HEK293 (cell line): Measurements from ENCODE around the gene TUBE1.
A peak's percentile ranks its signal among the peaks of the same experiment; 100 is the strongest.

ENCODE experiments used
- BCL11B ChIP-seq: fragments of 450-650 bp; formaldehyde crosslinking; IDR thresholded peaks from 2 replicates; pipeline ENCODE4 v1.5.1; 2016; ENCODE audit warnings: low read depth, missing biosample characterization, missing genetic modification characterization
- EGR2 ChIP-seq: fragments of 450-650 bp; formaldehyde crosslinking; IDR thresholded peaks from 2 replicates; pipeline ENCODE4 v1.5.1; 2016; ENCODE audit warnings: low read depth, missing biosample characterization, missing genetic modification characterization
- ELK4 ChIP-seq: IDR thresholded peaks from 2 replicates; pipeline ENCODE4 v1.6.1; 2011; ENCODE audit warnings: mild to moderate bottlenecking, low read depth, low read length, borderline replicate concordance
- GLIS1 ChIP-seq: fragments of 450-650 bp; formaldehyde crosslinking; IDR thresholded peaks from 2 replicates; pipeline ENCODE4 v1.5.1; 2016; ENCODE audit warnings: missing biosample characterization, missing genetic modification characterization
- IKZF3 ChIP-seq: fragments of 450-650 bp; IDR thresholded peaks from 2 replicates; pipeline ENCODE4 v1.5.0; 2018; ENCODE audit warnings: missing biosample characterization, mild to moderate bottlenecking, missing genetic modification characterization, moderate library complexity
- KLF9 ChIP-seq: fragments of 450-650 bp; formaldehyde crosslinking; IDR thresholded peaks from 2 replicates; pipeline ENCODE4 v1.5.1; 2016; ENCODE audit warnings: missing biosample characterization, missing genetic modification characterization, low read depth
- OSR2 ChIP-seq: fragments of 450-650 bp; formaldehyde crosslinking; IDR thresholded peaks from 2 replicates; pipeline ENCODE4 v1.5.1; 2016; ENCODE audit warnings: missing biosample characterization, missing genetic modification characterization
- SCRT2 ChIP-seq: fragments of 450-650 bp; formaldehyde crosslinking; IDR thresholded peaks from 2 replicates; pipeline ENCODE4 v1.5.1; 2016; ENCODE audit warnings: missing biosample characterization, missing genetic modification characterization
- YY2 ChIP-seq: fragments of 450-650 bp; formaldehyde crosslinking; IDR thresholded peaks from 2 replicates; pipeline ENCODE4 v1.5.1; 2016; ENCODE audit warnings: missing biosample characterization, missing genetic modification characterization
- ZBTB1 ChIP-seq: fragments of 450-650 bp; formaldehyde crosslinking; IDR thresholded peaks from 2 replicates; pipeline ENCODE4 v1.5.1; 2016; ENCODE audit warnings: missing biosample characterization, missing genetic modification characterization
- ZBTB20 ChIP-seq: fragments of 450-650 bp; formaldehyde crosslinking; IDR thresholded peaks from 2 replicates; pipeline ENCODE4 v1.5.1; 2016; ENCODE audit warnings: missing biosample characterization, missing genetic modification characterization
- ZBTB44 ChIP-seq: fragments of 450-650 bp; IDR thresholded peaks from 2 replicates; pipeline ENCODE4 v1.5.1; 2018; ENCODE audit warnings: missing biosample characterization, mild to moderate bottlenecking, missing genetic modification characterization
- ZBTB48 ChIP-seq: fragments of 450-650 bp; formaldehyde crosslinking; IDR thresholded peaks from 2 replicates; pipeline ENCODE4 v1.5.1; 2016; ENCODE audit warnings: missing biosample characterization, missing genetic modification characterization
- ZBTB7A ChIP-seq: fragments of 450-650 bp; formaldehyde crosslinking; IDR thresholded peaks from 2 replicates; pipeline ENCODE4 v1.5.1; 2016; ENCODE audit warnings: low read depth, missing biosample characterization, missing genetic modification characterization
- ZNF146 ChIP-seq: fragments of 450-650 bp; formaldehyde crosslinking; IDR thresholded peaks from 2 replicates; pipeline ENCODE4 v1.5.1; 2016; ENCODE audit warnings: missing biosample characterization, missing genetic modification characterization
- ZNF157 ChIP-seq: fragments of 450-650 bp; formaldehyde crosslinking; IDR thresholded peaks from 2 replicates; pipeline ENCODE4 v1.5.1; 2016; ENCODE audit warnings: missing biosample characterization, missing genetic modification characterization
- ZNF16 ChIP-seq: fragments of 450-650 bp; formaldehyde crosslinking; IDR thresholded peaks from 2 replicates; pipeline ENCODE4 v1.5.1; 2016; ENCODE audit warnings: low read depth, missing biosample characterization, missing genetic modification characterization
- ZNF175 ChIP-seq: fragments of 450-650 bp; formaldehyde crosslinking; IDR thresholded peaks from 2 replicates; pipeline ENCODE4 v1.5.1; 2016; ENCODE audit warnings: missing biosample characterization, missing genetic modification characterization
- ZNF211 ChIP-seq: fragments of 450-650 bp; formaldehyde crosslinking; IDR thresholded peaks from 2 replicates; pipeline ENCODE4 v1.5.1; 2016; ENCODE audit warnings: low read depth, missing biosample characterization, missing genetic modification characterization
- ZNF23 ChIP-seq: fragments of 450-650 bp; formaldehyde crosslinking; IDR thresholded peaks from 2 replicates; pipeline ENCODE4 v1.5.1; 2016; ENCODE audit warnings: missing biosample characterization, missing genetic modification characterization, borderline replicate concordance
- ZNF248 ChIP-seq: fragments of 450-650 bp; formaldehyde crosslinking; IDR thresholded peaks from 2 replicates; pipeline ENCODE4 v1.5.1; 2017; ENCODE audit warnings: missing biosample characterization, missing genetic modification characterization
- ZNF514 ChIP-seq: fragments of 450-650 bp; formaldehyde crosslinking; IDR thresholded peaks from 2 replicates; pipeline ENCODE4 v1.5.1; 2016; ENCODE audit warnings: missing biosample characterization, missing genetic modification characterization
- ZNF521 ChIP-seq: fragments of 450-650 bp; formaldehyde crosslinking; IDR thresholded peaks from 2 replicates; pipeline ENCODE4 v1.5.1; 2017; ENCODE audit warnings: missing biosample characterization, mild to moderate bottlenecking, missing genetic modification characterization
- ZNF544 ChIP-seq: fragments of 450-650 bp; formaldehyde crosslinking; IDR thresholded peaks from 2 replicates; pipeline ENCODE4 v1.5.0; 2017; ENCODE audit warnings: missing biosample characterization, missing genetic modification characterization
- ZNF548 ChIP-seq: fragments of 450-650 bp; formaldehyde crosslinking; IDR thresholded peaks from 2 replicates; pipeline ENCODE4 v1.5.1; 2016; ENCODE audit warnings: missing biosample characterization, missing genetic modification characterization
- ZNF610 ChIP-seq: fragments of 450-650 bp; formaldehyde crosslinking; IDR thresholded peaks from 2 replicates; pipeline ENCODE4 v1.5.1; 2016; ENCODE audit warnings: missing biosample characterization, missing genetic modification characterization, borderline replicate concordance
- ZNF621 ChIP-seq: fragments of 450-650 bp; formaldehyde crosslinking; IDR thresholded peaks from 2 replicates; pipeline ENCODE4 v1.5.1; 2017; ENCODE audit warnings: missing biosample characterization, missing genetic modification characterization
- ZNF677 ChIP-seq: fragments of 450-650 bp; IDR thresholded peaks from 2 replicates; pipeline ENCODE4 v1.5.0; 2018; ENCODE audit warnings: missing biosample characterization, mild to moderate bottlenecking, missing genetic modification characterization, moderate library complexity
- ZNF704 ChIP-seq: fragments of 450-650 bp; formaldehyde crosslinking; IDR thresholded peaks from 2 replicates; pipeline ENCODE4 v1.5.1; 2016; ENCODE audit warnings: missing biosample characterization, missing genetic modification characterization
- ZNF707 ChIP-seq: fragments of 450-650 bp; formaldehyde crosslinking; IDR thresholded peaks from 2 replicates; pipeline ENCODE4 v1.5.1; 2016; ENCODE audit warnings: missing biosample characterization, missing genetic modification characterization
- ZNF777 ChIP-seq: fragments of 450-650 bp; formaldehyde crosslinking; IDR thresholded peaks from 2 replicates; pipeline ENCODE4 v1.5.1; 2017; ENCODE audit warnings: missing biosample characterization, missing genetic modification characterization, borderline replicate concordance
- ZNF830 ChIP-seq: fragments of 450-650 bp; IDR thresholded peaks from 2 replicates; pipeline ENCODE4 v1.5.0; 2018; ENCODE audit warnings: missing biosample characterization, missing genetic modification characterization, low read depth, mild to moderate bottlenecking, moderate library complexity
- TF ChIP-seq, protein P1 (sequence below): fragments of 450-650 bp; formaldehyde crosslinking; conservative IDR thresholded peaks from 2 replicates; pipeline ENCODE4 v1.5.1; 2016; ENCODE audit warnings: low read depth, missing biosample characterization, missing genetic modification characterization

Gene TUBE1

DNA sequence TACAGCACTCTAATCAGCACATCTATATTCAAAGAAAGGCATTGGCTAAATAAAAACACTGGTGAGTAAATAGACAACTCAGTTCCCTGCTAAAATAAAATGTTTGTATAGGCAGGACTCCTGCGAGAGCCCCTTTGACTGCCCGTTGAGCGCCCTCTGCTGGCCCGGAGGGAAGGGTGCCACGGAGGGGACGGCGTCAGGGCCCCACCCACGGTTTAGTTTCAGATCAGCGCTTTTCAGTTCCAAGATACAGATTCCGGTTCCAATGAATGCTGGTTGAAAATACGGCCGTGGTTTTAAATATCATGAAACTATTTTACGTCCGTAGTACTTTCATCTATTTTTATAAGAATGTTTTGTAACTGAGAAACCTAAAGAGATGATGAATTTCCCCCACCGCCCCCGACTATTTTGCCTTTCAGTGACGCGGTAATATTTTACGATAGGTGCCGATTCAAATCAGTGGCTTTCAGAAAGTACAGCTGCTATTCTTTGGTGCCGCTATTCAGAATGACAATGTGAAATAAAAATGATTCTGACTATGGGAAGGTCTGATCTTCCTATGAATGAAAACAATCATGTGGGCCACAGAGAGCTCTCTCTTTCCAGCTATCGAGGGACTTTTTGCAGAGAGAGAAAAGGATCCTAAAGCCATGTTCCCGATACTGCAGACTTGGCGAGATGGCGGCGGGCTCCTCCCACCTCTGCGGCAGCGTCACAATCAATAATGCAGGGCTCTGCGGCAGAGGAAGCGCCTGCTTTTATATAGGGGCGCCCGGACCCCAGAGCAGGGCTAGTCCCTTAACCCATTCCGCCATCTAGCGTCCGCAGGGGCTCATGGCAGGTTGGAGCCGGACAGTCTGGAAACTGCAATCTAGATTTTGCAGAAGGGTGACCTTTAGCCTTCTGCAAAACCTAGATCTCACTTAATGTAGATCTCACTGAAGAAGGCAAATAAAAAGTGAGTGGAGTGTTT, 44.0 kb downstream of the TUBE1 start (continued):
- no peak for TF ChIP-seq ELK4
- no peak for TF ChIP-seq ZNF16 (tag by site-specific recombination)
- no peak for TF ChIP-seq ZNF544 (tag by site-specific recombination)
- no peak for TF ChIP-seq ZNF157
- TF ChIP-seq ZNF146 = no peak
- TF ChIP-seq ZBTB20 = peak; percentile 98
- TF ChIP-seq ZBTB48 (tag by site-specific recombination) = peak; percentile 66; the same call in 1 of the 2 replicates
- TF ChIP-seq, protein P1, sequence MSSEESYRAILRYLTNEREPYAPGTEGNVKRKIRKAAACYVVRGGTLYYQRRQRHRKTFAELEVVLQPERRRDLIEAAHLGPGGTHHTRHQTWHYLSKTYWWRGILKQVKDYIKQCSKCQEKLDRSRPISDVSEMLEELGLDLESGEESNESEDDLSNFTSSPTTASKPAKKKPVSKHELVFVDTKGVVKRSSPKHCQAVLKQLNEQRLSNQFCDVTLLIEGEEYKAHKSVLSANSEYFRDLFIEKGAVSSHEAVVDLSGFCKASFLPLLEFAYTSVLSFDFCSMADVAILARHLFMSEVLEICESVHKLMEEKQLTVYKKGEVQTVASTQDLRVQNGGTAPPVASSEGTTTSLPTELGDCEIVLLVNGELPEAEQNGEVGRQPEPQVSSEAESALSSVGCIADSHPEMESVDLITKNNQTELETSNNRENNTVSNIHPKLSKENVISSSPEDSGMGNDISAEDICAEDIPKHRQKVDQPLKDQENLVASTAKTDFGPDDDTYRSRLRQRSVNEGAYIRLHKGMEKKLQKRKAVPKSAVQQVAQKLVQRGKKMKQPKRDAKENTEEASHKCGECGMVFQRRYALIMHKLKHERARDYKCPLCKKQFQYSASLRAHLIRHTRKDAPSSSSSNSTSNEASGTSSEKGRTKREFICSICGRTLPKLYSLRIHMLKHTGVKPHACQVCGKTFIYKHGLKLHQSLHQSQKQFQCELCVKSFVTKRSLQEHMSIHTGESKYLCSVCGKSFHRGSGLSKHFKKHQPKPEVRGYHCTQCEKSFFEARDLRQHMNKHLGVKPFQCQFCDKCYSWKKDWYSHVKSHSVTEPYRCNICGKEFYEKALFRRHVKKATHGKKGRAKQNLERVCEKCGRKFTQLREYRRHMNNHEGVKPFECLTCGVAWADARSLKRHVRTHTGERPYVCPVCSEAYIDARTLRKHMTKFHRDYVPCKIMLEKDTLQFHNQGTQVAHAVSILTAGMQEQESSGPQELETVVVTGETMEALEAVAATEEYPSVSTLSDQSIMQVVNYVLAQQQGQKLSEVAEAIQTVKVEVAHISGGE = no peak
- no peak for TF ChIP-seq ZNF677 (tag by site-specific recombination)
- TF ChIP-seq OSR2 (tag by site-specific recombination) = no peak
- no peak for TF ChIP-seq ZNF248 (tag by site-specific recombination)
- TF ChIP-seq SCRT2 = no peak
- no peak for TF ChIP-seq ZNF548 (tag by site-specific recombination)
- TF ChIP-seq ZNF23 (tag by site-specific recombination) = no peak
- TF ChIP-seq ZBTB44 (tag by site-specific recombination) = peak; percentile 79; the same call in 1 of the 2 replicates
- TF ChIP-seq ZNF621 (tag by site-specific recombination) = no peak
- no peak for TF ChIP-seq GLIS1
- peak; percentile 24; the same call in 1 of the 2 replicates for TF ChIP-seq EGR2 (tag by site-specific recombination)
- 0 out of 2 replicates have a peak, but pooled peaks have one; percentile 28 for TF ChIP-seq YY2 (tag by site-specific recombination)
- 0 out of 2 replicates have a peak, but pooled peaks have one; percentile 9 for TF ChIP-seq KLF9 (tag by site-specific recombination)
- TF ChIP-seq ZNF521 = no peak
- no peak for TF ChIP-seq ZNF514
- no peak for TF ChIP-seq ZNF707
- TF ChIP-seq BCL11B (tag by site-specific recombination) = no peak
- no peak for TF ChIP-seq ZNF777 (tag by site-specific recombination)
- no peak for TF ChIP-seq ZNF830 (tag by site-specific recombination)
- peak; percentile 30; the same call in 1 of the 2 replicates for TF ChIP-seq ZNF610 (tag by site-specific recombination)
- TF ChIP-seq IKZF3 (tag by site-specific recombination) = no peak
- no peak for TF ChIP-seq ZNF704 (tag by site-specific recombination)
- no peak for TF ChIP-seq ZNF175
- no peak for TF ChIP-seq ZBTB1 (tag by site-specific recombination)
- TF ChIP-seq ZBTB7A (tag by site-specific recombination) = peak; percentile 69; the same call in 1 of the 2 replicates
- no peak for TF ChIP-seq ZNF211 (tag by site-specific recombination)
